ENCODE measurements around the gene BMP2K.
A peak's percentile ranks its signal among the peaks of the same experiment; 100 is the strongest.

BMP2K gene

GRCh38 chr4:78765432-78766006, 10.6 kb upstream of the BMP2K start:
- DNase-seq: no peak

- DNase-seq: no peak
These were observed 10.1 kb upstream of the BMP2K start for GRCh38 chr4:78766026-78766425.

GRCh38 chr4:78766650-78767049, 9.5 kb upstream of the BMP2K start:
- DNase-seq: no peak

GRCh38 chr4:78767350-78767749, 8.8 kb upstream of the BMP2K start:
- no peak for DNase-seq

- no peak for DNase-seq
These were observed 7.5 kb upstream of the BMP2K start for GRCh38 chr4:78768452-78769180.

GRCh38 chr4:78770091-78770642, 6.0 kb upstream of the BMP2K start:
- no peak for DNase-seq

- no peak for DNase-seq
These were observed 3.5 kb upstream of the BMP2K start for GRCh38 chr4:78772526-78773091.

GRCh38 chr4:78774417-78774816, 1.7 kb upstream of the BMP2K start:
- no peak for DNase-seq

- peak; percentile 80 to 82 for DNase-seq
These were observed 659 bp upstream of the BMP2K start for GRCh38 chr4:78775303-78776078.

GRCh38 chr4:78776729-78777575, 802 bp downstream of the BMP2K start:
- peak; percentile 23 to 34 for DNase-seq

- DNase-seq: no peak
These were observed 1.4 kb downstream of the BMP2K start for GRCh38 chr4:78777576-78777940.

- no peak for DNase-seq
These were observed 2.4 kb downstream of the BMP2K start for GRCh38 chr4:78778530-78778929.

- no peak for DNase-seq
These were observed 3.1 kb downstream of the BMP2K start for GRCh38 chr4:78779280-78779679.

GRCh38 chr4:78780093-78780492, 3.9 kb downstream of the BMP2K start:
- DNase-seq: no peak

GRCh38 chr4:78781139-78781538, 5.0 kb downstream of the BMP2K start:
- DNase-seq: no peak

GRCh38 chr4:78781924-78782323, 5.8 kb downstream of the BMP2K start:
- DNase-seq: no peak

GRCh38 chr4:78784236-78784865, 8.2 kb downstream of the BMP2K start:
- no peak for DNase-seq

- no peak for DNase-seq
These were observed 11.3 kb downstream of the BMP2K start for GRCh38 chr4:78787392-78788006.

- DNase-seq: no peak
These were observed 12.1 kb downstream of the BMP2K start for GRCh38 chr4:78788007-78788889.
